Activated CD8-positive, alpha-beta memory T cell treated with anti-CD3 and anti-CD28 coated beads, Interleukin-2, amount 50 U/mL, for 4 hours (primary cell): ENCODE results near the gene SRSF9.
"Not testable (repeated sequence)": the region's sequence is repeated elsewhere in the genome, so short reads cannot be mapped to it uniquely, and the experiment has no call there.

Source experiments
- DNase-seq: peaks from one replicate; pipeline ENCODE4 v3.0.0-alpha.2; 2020

Gene SRSF9

GRCh38 chr12:120481022-120481767, 11.6 kb upstream of the SRSF9 start:
- DNase-seq, result no peak

- DNase-seq, result no peak
Measured at GRCh38 chr12:120480211-120480610, 10.7 kb upstream of the SRSF9 start.

GRCh38 chr12:120479458-120479857, 9.9 kb upstream of the SRSF9 start:
- no peak for DNase-seq

- no peak for DNase-seq
Measured at GRCh38 chr12:120475643-120476042, 6.1 kb upstream of the SRSF9 start.

- DNase-seq, result no peak
Measured at GRCh38 chr12:120474616-120474960, 5.0 kb upstream of the SRSF9 start.

- no peak for DNase-seq
Measured at GRCh38 chr12:120473807-120474615, 4.5 kb upstream of the SRSF9 start.

- no peak for DNase-seq
Measured at GRCh38 chr12:120472521-120472920, 3.0 kb upstream of the SRSF9 start.

GRCh38 chr12:120470150-120470784, 719 bp upstream of the SRSF9 start:
- DNase-seq, result no peak

GRCh38 chr12:120468821-120469449, 613 bp downstream of the SRSF9 start:
- peak; percentile 64 for DNase-seq

GRCh38 chr12:120468325-120468820, 1.2 kb downstream of the SRSF9 start:
- no peak for DNase-seq

GRCh38 chr12:120467439-120467838, 2.1 kb downstream of the SRSF9 start:
- no peak for DNase-seq

GRCh38 chr12:120466560-120467315, 2.8 kb downstream of the SRSF9 start:
- DNase-seq, result peak; percentile 48

GRCh38 chr12:120465756-120466155, 3.8 kb downstream of the SRSF9 start:
- no peak for DNase-seq

- no peak for DNase-seq
Measured at GRCh38 chr12:120463712-120464111, 5.8 kb downstream of the SRSF9 start.

- no peak for DNase-seq
Measured at GRCh38 chr12:120462099-120462640, 7.4 kb downstream of the SRSF9 start.

- DNase-seq, result no peak
Measured at GRCh38 chr12:120460157-120460556, 9.4 kb downstream of the SRSF9 start.

- DNase-seq, result no peak
Measured at GRCh38 chr12:120457133-120457532, 12.4 kb downstream of the SRSF9 start.

GRCh38 chr12:120455302-120455701, 14.2 kb downstream of the SRSF9 start:
- no peak for DNase-seq

GRCh38 chr12:120453977-120454376, 15.6 kb downstream of the SRSF9 start:
- no peak for DNase-seq

- DNase-seq, result no peak
Measured at GRCh38 chr12:120453060-120453750, 16.3 kb downstream of the SRSF9 start.

GRCh38 chr12:120452524-120452923, 17.0 kb downstream of the SRSF9 start:
- DNase-seq, result not testable (repeated sequence)
